Thyroid gland (tissue), 4 donors: ENCODE results near the gene VWA3A. TPM values are rescaled to one million over a fixed set of nuclear protein-coding genes. Genes with fewer than 3 reads are reported as not detected.

ENCODE experiments used
- DNase-seq, 2 donors: peaks; one replicate each; pipeline ENCODE4 v3.0.0-alpha.2; 2019
- H3K27ac ChIP-seq, 3 donors: fragments of 200-600 bp; sonication (generic); 1 replicate in 2 of 3; 2 replicates in 1 of 3; pipeline ENCODE4 v1.5.1; 2016 to 2019; ENCODE audit warnings: mild to moderate bottlenecking in 1 of 3, moderate library complexity in 1 of 3
- H3K27me3 ChIP-seq: fragments of 200-600 bp; sonication (generic); one replicate; pipeline ENCODE4 v1.5.1; 2019
- H3K36me3 ChIP-seq, 2 donors: fragments of 200-600 bp; sonication (generic); one replicate each; pipeline ENCODE4 v1.5.1; 2016 to 2019
- H3K4me1 ChIP-seq, 2 donors: fragments of 200-600 bp; sonication (generic); one replicate each; pipeline ENCODE4 v1.5.1; 2017 to 2019
- H3K4me3 ChIP-seq, 3 donors: fragments of 200-600 bp; sonication (generic); replicated peaks in 1 of 3; 1 replicate in 2 of 3; 2 replicates in 1 of 3; pipeline ENCODE4 v1.5.1; 2016; ENCODE audit warnings: mild to moderate bottlenecking in 1 of 3
- H3K9me3 ChIP-seq: fragments of 200-600 bp; sonication (generic); one replicate; pipeline ENCODE4 v1.5.1; 2017
- CTCF ChIP-seq, 6 experiments: fragments of 200-600 bp in 3 of 6; fragments of 450-650 bp in 3 of 6; sonication (generic) in 3 of 6; IDR thresholded peaks; one replicate each; pipeline ENCODE4 v1.5.1; 2016 to 2019; ENCODE audit warnings: antibody characterized with exemption in 6 of 6, mild to moderate bottlenecking in 2 of 6, inconsistent platforms in 1 of 6, moderate library complexity in 1 of 6
- POLR2A ChIP-seq, 2 donors: fragments of 450-650 bp; IDR thresholded peaks; one replicate each; pipeline ENCODE4 v1.6.1; 2017; ENCODE audit warnings: antibody characterized with exemption in 2 of 2, mild to moderate bottlenecking in 2 of 2, moderate library complexity in 1 of 2
- WGBS, 2 donors: methylation state at CpG; one replicate each; pipeline ENCODE4 v1.1.5; 2017; 5-methylcytosine and 5-hydroxymethylcytosine counted together
- intact Hi-C: fragments of 100-400 bp; cut with DNase I; formaldehyde crosslinking; loops from one replicate; pipeline ENCODE4 v1.15.1; 2023
- total RNA-seq, 4 donors: library from RNA; depleted of rRNA; stranded (reverse); fragments of >200 nt; gene quantifications; one replicate each; pipeline ENCODE4 v1.2.3, GENCODE V29; 2016

The VWA3A gene
- total RNA-seq, 4 donors from 2014 or later = 0.56 TPM; not detected in 3

- 0 to 2% methylated on average over 9 to 25 of the region's 74 CpGs for WGBS, 2 donors
- TF ChIP-seq POLR2A (IDR thresholded peaks at IDR 0.05) (peak in 1 of 2 donors; percentile 61), CTCF (IDR thresholded peaks at IDR 0.05) (peak; percentile 59 to 94 (median 78))
- peaks cover 11 to 44% of the 10 kb centered on the region in 2 donors for H3K4me1 ChIP-seq
Observed at GRCh38 chr16:22206013-22206841, 113.9 kb downstream of the VWA3A start, which contains the start of gene EEF2K. Gene EEF2K, plus strand, starts transcription at chr16:22206278. Its CDS starts 19,452 bp downstream, at chr16:22225730.

More at GRCh38 chr16:22206013-22206841, 113.9 kb downstream of the VWA3A start, which contains the start of gene EEF2K:
- H3K36me3 ChIP-seq = no peaks in the 10 kb centered on the region
- H3K4me3 ChIP-seq = peak within 1 kb of the TSS; percentile 42 to 82 (median 81)
- intact Hi-C loops = loop anchor here (5.0 kb wide), 1 partner anchor 91 kb away; the partner anchor contains the start of gene POLR3E
- H3K27ac ChIP-seq = peak within 1 kb of the TSS; percentile 64 to 89 (median 88)
- H3K9me3 ChIP-seq = no peaks in the 10 kb centered on the region
- peak; percentile 94 to 95 for DNase-seq
- H3K27me3 ChIP-seq = no peaks in the 10 kb centered on the region

Other genes starting within 250 kb of the VWA3A start
- 10 to 100 TPM; 23.8 to 85.4 (median 43.0) TPM for gene NPIPB4, start 234.8 kb upstream of the VWA3A start, total RNA-seq
- 100 to 1,000 TPM; 168 to 333 (median 181) TPM for gene UQCRC2, start 139.2 kb upstream of the VWA3A start, total RNA-seq
- not detected for gene PDZD9, start 91.4 kb upstream of the VWA3A start, total RNA-seq
- gene MOSMO, start 84.4 kb upstream of the VWA3A start, total RNA-seq = 10 to 100 TPM; 13.8 to 39.8 (median 28.1) TPM
- not detected for gene SDR42E2, start 70.0 kb downstream of the VWA3A start, total RNA-seq
- gene EEF2K, start 113.7 kb downstream of the VWA3A start, total RNA-seq = 10 to 100 TPM; 15.6 to 21.3 (median 19.9) TPM
- gene POLR3E, start 204.9 kb downstream of the VWA3A start, total RNA-seq = 100 to 1,000 TPM in 1 of 4 donors, 10 to 100 TPM in 3; 66.7 to 115 (median 82.8) TPM